GM12878 (cell line): Measurements from ENCODE around the gene ANK3. TPM values are rescaled to one million over a fixed set of nuclear protein-coding genes. Genes with fewer than 3 reads are reported as not detected.

Experiments used
- ATF2 ChIP-seq: IDR thresholded peaks from 2 replicates; pipeline ENCODE4 v1.6.1; 2012; ENCODE audit warnings: low read length, inconsistent platforms
- BACH1 ChIP-seq: fragments of 450-650 bp; IDR thresholded peaks from 2 replicates; pipeline ENCODE4 v1.6.1; 2017; ENCODE audit warnings: mild to moderate bottlenecking, borderline replicate concordance
- BCL11A ChIP-seq: IDR thresholded peaks from 2 replicates; pipeline ENCODE4 v1.6.1; 2011; ENCODE audit warnings: low read depth, low read length
- CBX5 ChIP-seq: sonication (generic); IDR thresholded peaks from 2 replicates; pipeline ENCODE4 v1.6.1; 2016; ENCODE audit warnings: low read depth, moderate library complexity, mild to moderate bottlenecking, inconsistent platforms
- E4F1 ChIP-seq: fragments of 450-650 bp; IDR thresholded peaks from 2 replicates; pipeline ENCODE4 v1.6.1; 2018; ENCODE audit warnings: borderline replicate concordance, mild to moderate bottlenecking; ENCODE audit not compliant: partially characterized antibody
- ETV6 ChIP-seq, 2 experiments: fragments of 450-650 bp in 1 of 2; IDR thresholded peaks in 1 of 2; conservative IDR thresholded peaks in 1 of 2; 2 replicates each; pipeline ENCODE4 v1.6.1; 2014; ENCODE audit warnings: antibody characterized with exemption in 1 of 2, borderline replicate concordance in 1 of 2, low read depth in 1 of 2, mild to moderate bottlenecking in 1 of 2, moderate library complexity in 1 of 2
- GABPA ChIP-seq: IDR thresholded peaks from 2 replicates; pipeline ENCODE4 v1.6.1; 2014; ENCODE audit warnings: antibody characterized with exemption, low read depth, mild to moderate bottlenecking, inconsistent platforms
- GATAD2B ChIP-seq: fragments of 450-650 bp; conservative IDR thresholded peaks from 2 replicates; pipeline ENCODE4 v1.6.1; 2017; ENCODE audit warnings: low read depth, mild to moderate bottlenecking, moderate library complexity
- JUND ChIP-seq: IDR thresholded peaks from 2 replicates; pipeline ENCODE4 v1.6.1; 2012; ENCODE audit warnings: low read depth, mild to moderate bottlenecking, low read length, improper control_type of control experiment, moderate library complexity
- KAT2A ChIP-seq: conservative IDR thresholded peaks from 2 replicates; pipeline ENCODE4 v1.6.1; 2011; ENCODE audit warnings: low read depth, low read length; ENCODE audit not compliant: control insufficient read depth
- MLLT1 ChIP-seq: fragments of 450-650 bp; IDR thresholded peaks from 2 replicates; pipeline ENCODE4 v1.6.1; 2016; ENCODE audit warnings: mild to moderate bottlenecking
- MXI1 ChIP-seq: fragments of 150-350 bp; IDR thresholded peaks from 2 replicates; pipeline ENCODE4 v1.6.1; 2011; ENCODE audit warnings: low read depth, mild to moderate bottlenecking, inconsistent platforms, low read length, improper control_type of control experiment
- NFXL1 ChIP-seq: fragments of 450-650 bp; IDR thresholded peaks from 2 replicates; pipeline ENCODE4 v1.6.1; 2017; ENCODE audit warnings: antibody characterized with exemption, mild to moderate bottlenecking, borderline replicate concordance
- POLR2A ChIP-seq: IDR thresholded peaks from 2 replicates; pipeline ENCODE4 v1.6.1; 2011; ENCODE audit warnings: low read depth, mild to moderate bottlenecking, low read length
- POLR2AphosphoS2 ChIP-seq: IDR thresholded peaks from 2 replicates; pipeline ENCODE4 v1.6.1; 2011; ENCODE audit warnings: low read depth, mild to moderate bottlenecking, low read length, improper control_type of control experiment, moderate library complexity
- POU2F2 ChIP-seq: IDR thresholded peaks from 3 replicates; pipeline ENCODE4 v1.6.1; 2011; ENCODE audit warnings: low read depth, mild to moderate bottlenecking, low read length, borderline replicate concordance
- SMC3 ChIP-seq: IDR thresholded peaks from 2 replicates; pipeline ENCODE4 v1.6.1; 2011; ENCODE audit warnings: low read length, improper control_type of control experiment, borderline replicate concordance
- SP1 ChIP-seq: IDR thresholded peaks from one replicate; pipeline ENCODE4 v1.6.1; 2011; ENCODE audit warnings: low read depth, low read length
- SPI1 ChIP-seq: IDR thresholded peaks from 2 replicates; pipeline ENCODE4 v1.6.1; 2011; ENCODE audit warnings: low read depth, mild to moderate bottlenecking, low read length, moderate library complexity, borderline replicate concordance; ENCODE audit not compliant: insufficient read depth
- STAT3 ChIP-seq: IDR thresholded peaks from 2 replicates; pipeline ENCODE4 v1.6.1; 2011; ENCODE audit warnings: low read depth, low read length, improper control_type of control experiment
- ZBED1 ChIP-seq: IDR thresholded peaks from 2 replicates; pipeline ENCODE4 v1.6.1; 2016; ENCODE audit warnings: borderline replicate concordance
- ZNF207 ChIP-seq: fragments of 450-650 bp; IDR thresholded peaks from 2 replicates; pipeline ENCODE4 v1.6.1; 2014; ENCODE audit warnings: antibody characterized with exemption, mild to moderate bottlenecking, borderline replicate concordance
- ZNF217 ChIP-seq: fragments of 450-650 bp; IDR thresholded peaks from 2 replicates; pipeline ENCODE4 v1.6.1; 2017; ENCODE audit warnings: antibody characterized with exemption, mild to moderate bottlenecking
- polyA plus RNA-seq, 11 experiments: library from polyadenylated mRNA; depleted of rRNA in 4 of 11; unstranded in 6 of 11; stranded (reverse) in 5 of 11; fragments of >200 nt; fragmentation: Nextera tagmentation in 4 of 11; fragmentation: Illumina TruSeq in 1 of 11; extraction: Ambion mirVana in 4 of 11; extraction: Trizol in 1 of 11; gene quantifications; 1 replicate in 1 of 11; 2 replicates in 10 of 11; pipeline versions ENCODE4 v1.2.1 to v1.2.3, GENCODE V29; 2011 to 2016; ENCODE audit warnings: inconsistent platforms in 2 of 11, missing spikeins in 2 of 11, low read depth in 1 of 11
- total RNA-seq, 4 experiments: library from RNA; depleted of rRNA in 3 of 4; stranded (reverse); fragments of >200 nt in 3 of 4; fragmentation: Illumina TruSeq in 1 of 4; extraction: Trizol in 1 of 4; gene quantifications; 2 replicates each; pipeline versions ENCODE4 v1.2.1 to v1.2.3, GENCODE V29; 2013 to 2021

ANK3 gene
- total and polyA plus RNA-seq, 10 of the 15 experiments (the other 5 are each of a cell fraction or from before 2014, with no cell fraction given): 0.06 to 0.82 (median 0.20) TPM; not detected in 2

GRCh38 chr10:60073781-60074656 is 315.7 kb downstream of the ANK3 start (continued):
- peak; percentile 75 for TF ChIP-seq ZBED1
- no peak for TF ChIP-seq BACH1
- TF ChIP-seq SMC3: no peak
- no peak for TF ChIP-seq MXI1
- no peak for TF ChIP-seq JUND
- no peak for TF ChIP-seq NFXL1
- peak; percentile 57; the same call in 1 of the 2 replicates for TF ChIP-seq GATAD2B
- TF ChIP-seq ETV6 (conservative IDR thresholded peaks at IDR 0.05 in 1 of 2, IDR thresholded peaks at IDR 0.05 in 1 of 2; ENCODE audit: borderline replicate concordance in 1 of 2, low read depth in 1 of 2): 0 out of 4 replicates have a peak, but pooled peaks of 1 of the 2 experiments have one; percentile 22
- no peak for TF ChIP-seq POLR2A
- no peak for TF ChIP-seq POLR2AphosphoS2
- no peak for TF ChIP-seq KAT2A
- no peak for TF ChIP-seq CBX5
- TF ChIP-seq STAT3: peak; percentile 27; the same call in 1 of the 2 replicates
- peak; percentile 92 for TF ChIP-seq BCL11A
- TF ChIP-seq MLLT1: peak; percentile 87
- TF ChIP-seq SP1: peak; percentile 30
- no peak for TF ChIP-seq E4F1
- TF ChIP-seq ATF2: peak; percentile 88
- TF ChIP-seq SPI1: peak; percentile 90
- TF ChIP-seq GABPA: no peak
- peak; percentile 48; the same call in 1 of the 3 replicates for TF ChIP-seq POU2F2
- TF ChIP-seq ZNF207: 0 out of 2 replicates have a peak, but pooled peaks have one; percentile 53
- TF ChIP-seq ZNF217: 0 out of 2 replicates have a peak, but pooled peaks have one; percentile 48
